HEK293 (cell line): ENCODE data around the gene FAM181A.

Source experiments
- CTCF ChIA-PET: fragments of 350-600 bp; formaldehyde crosslinking; extraction: SDS; loops from one replicate; lab custom pipeline; 2021; ENCODE audit warnings: antibody characterized with exemption; lab: Yijun Ruan, JAX
- POLR2A ChIA-PET: fragments of 300-600 bp; formaldehyde crosslinking; extraction: SDS; loops from one replicate; lab custom pipeline; 2020; ENCODE audit warnings: antibody characterized with exemption, inconsistent platforms; lab: Yijun Ruan, JAX
- H3K27ac ChIP-seq: fragments of 200-500 bp; sonication (Bioruptor generic); 2 replicates; pipeline ENCODE4 v1.5.1; 2014; ENCODE audit warnings: low read depth, low read length, control low read depth, inconsistent platforms; ENCODE audit errors: extremely low read depth
- H3K36me3 ChIP-seq, 2 experiments: fragments of 200-500 bp in 1 of 2; sonication (Bioruptor generic) in 1 of 2; 1 replicate in 1 of 2; 2 replicates in 1 of 2; pipeline ENCODE4 v1.5.1; 2014 to 2017; ENCODE audit warnings: inconsistent platforms in 2 of 2, low read length in 2 of 2; ENCODE audit not compliant: control insufficient read depth in 2 of 2, insufficient read depth in 1 of 2
- H3K4me1 ChIP-seq: fragments of 200-500 bp; sonication (Bioruptor generic); 2 replicates; pipeline ENCODE4 v1.5.1; 2014; ENCODE audit warnings: mild to moderate bottlenecking, low read length, inconsistent platforms; ENCODE audit not compliant: control insufficient read depth, insufficient read depth
- H3K4me3 ChIP-seq: 2 replicates; pipeline ENCODE4 v1.5.1; 2011; ENCODE audit warnings: low read depth, mild to moderate bottlenecking, control low read depth, low read length, moderate library complexity
- H3K9me3 ChIP-seq: fragments of 200-500 bp; sonication (Bioruptor generic); 2 replicates; pipeline ENCODE4 v1.5.1; 2014; ENCODE audit warnings: low read depth, low read length, inconsistent platforms; ENCODE audit not compliant: control insufficient read depth, insufficient read depth
- IKZF3 ChIP-seq: fragments of 450-650 bp; IDR thresholded peaks from 2 replicates; pipeline ENCODE4 v1.5.0; 2018; ENCODE audit warnings: missing biosample characterization, mild to moderate bottlenecking, missing genetic modification characterization, moderate library complexity
- OVOL3 ChIP-seq: fragments of 450-650 bp; formaldehyde crosslinking; IDR thresholded peaks from 2 replicates; pipeline ENCODE4 v1.5.1; 2016; ENCODE audit warnings: missing biosample characterization, missing genetic modification characterization
- SCRT1 ChIP-seq: fragments of 450-650 bp; formaldehyde crosslinking; IDR thresholded peaks from 2 replicates; pipeline ENCODE4 v1.5.1; 2016; ENCODE audit warnings: missing biosample characterization, missing genetic modification characterization, borderline replicate concordance
- SCRT2 ChIP-seq: fragments of 450-650 bp; formaldehyde crosslinking; IDR thresholded peaks from 2 replicates; pipeline ENCODE4 v1.5.1; 2016; ENCODE audit warnings: missing biosample characterization, missing genetic modification characterization
- SETDB1 ChIP-seq: IDR thresholded peaks from one replicate; pipeline ENCODE4 v1.6.1; 2017; ENCODE audit warnings: mild to moderate bottlenecking, low read length, moderate library complexity, mixed read lengths; ENCODE audit not compliant: insufficient read length
- ZBTB48 ChIP-seq: fragments of 450-650 bp; formaldehyde crosslinking; IDR thresholded peaks from 2 replicates; pipeline ENCODE4 v1.5.1; 2016; ENCODE audit warnings: missing biosample characterization, missing genetic modification characterization
- ZEB2 ChIP-seq: fragments of 450-650 bp; formaldehyde crosslinking; IDR thresholded peaks from 2 replicates; pipeline ENCODE4 v1.5.1; 2016; ENCODE audit warnings: missing biosample characterization, missing genetic modification characterization
- ZNF169 ChIP-seq: fragments of 450-650 bp; formaldehyde crosslinking; IDR thresholded peaks from 2 replicates; pipeline ENCODE4 v1.5.1; 2016; ENCODE audit warnings: missing biosample characterization, missing genetic modification characterization
- ZNF23 ChIP-seq: fragments of 450-650 bp; formaldehyde crosslinking; IDR thresholded peaks from 2 replicates; pipeline ENCODE4 v1.5.1; 2016; ENCODE audit warnings: missing biosample characterization, missing genetic modification characterization, borderline replicate concordance
- ZNF335 ChIP-seq: fragments of 450-650 bp; formaldehyde crosslinking; conservative IDR thresholded peaks from 2 replicates; pipeline ENCODE4 v1.5.1; 2016; ENCODE audit warnings: missing biosample characterization, missing genetic modification characterization
- ZNF341 ChIP-seq: fragments of 450-650 bp; formaldehyde crosslinking; IDR thresholded peaks from 2 replicates; pipeline ENCODE4; 2016; ENCODE audit warnings: low read depth, missing biosample characterization, missing genetic modification characterization
- ZNF404 ChIP-seq: fragments of 450-650 bp; formaldehyde crosslinking; IDR thresholded peaks from 2 replicates; pipeline ENCODE4 v1.5.1; 2017; ENCODE audit warnings: missing biosample characterization, missing genetic modification characterization
- ZNF423 ChIP-seq: fragments of 450-650 bp; formaldehyde crosslinking; IDR thresholded peaks from 2 replicates; pipeline ENCODE4 v1.5.1; 2016; ENCODE audit warnings: missing biosample characterization, missing genetic modification characterization
- ZNF473 ChIP-seq: fragments of 450-650 bp; formaldehyde crosslinking; IDR thresholded peaks from 2 replicates; pipeline ENCODE4 v1.5.1; 2017; ENCODE audit warnings: missing biosample characterization, missing genetic modification characterization
- ZNF48 ChIP-seq: fragments of 450-650 bp; formaldehyde crosslinking; IDR thresholded peaks from 2 replicates; pipeline ENCODE4 v1.5.1; 2016; ENCODE audit warnings: missing biosample characterization, missing genetic modification characterization
- ZNF501 ChIP-seq: fragments of 450-650 bp; formaldehyde crosslinking; IDR thresholded peaks from 2 replicates; pipeline ENCODE4 v1.5.1; 2016; ENCODE audit warnings: missing biosample characterization, missing genetic modification characterization
- ZNF521 ChIP-seq: fragments of 450-650 bp; formaldehyde crosslinking; IDR thresholded peaks from 2 replicates; pipeline ENCODE4 v1.5.1; 2017; ENCODE audit warnings: missing biosample characterization, mild to moderate bottlenecking, missing genetic modification characterization
- ZNF548 ChIP-seq: fragments of 450-650 bp; formaldehyde crosslinking; IDR thresholded peaks from 2 replicates; pipeline ENCODE4 v1.5.1; 2016; ENCODE audit warnings: missing biosample characterization, missing genetic modification characterization
- ZNF600 ChIP-seq: fragments of 450-650 bp; formaldehyde crosslinking; IDR thresholded peaks from 2 replicates; pipeline ENCODE4 v1.5.1; 2016; ENCODE audit warnings: missing biosample characterization, missing genetic modification characterization
- ZNF623 ChIP-seq: fragments of 450-650 bp; formaldehyde crosslinking; IDR thresholded peaks from 2 replicates; pipeline ENCODE4 v1.5.1; 2016; ENCODE audit warnings: missing biosample characterization, missing genetic modification characterization
- ZNF658 ChIP-seq: fragments of 450-650 bp; formaldehyde crosslinking; IDR thresholded peaks from 2 replicates; pipeline ENCODE4; 2016; ENCODE audit warnings: missing biosample characterization, missing genetic modification characterization
- ZNF701 ChIP-seq: fragments of 450-650 bp; formaldehyde crosslinking; IDR thresholded peaks from 2 replicates; pipeline ENCODE4 v1.5.1; 2016; ENCODE audit warnings: missing biosample characterization, missing genetic modification characterization
- ZNF791 ChIP-seq: fragments of 450-650 bp; formaldehyde crosslinking; IDR thresholded peaks from 2 replicates; pipeline ENCODE4 v1.5.1; 2016; ENCODE audit warnings: missing biosample characterization, missing genetic modification characterization
- ZNF837 ChIP-seq: fragments of 450-650 bp; formaldehyde crosslinking; IDR thresholded peaks from 2 replicates; pipeline ENCODE4 v1.5.1; 2016; ENCODE audit warnings: missing biosample characterization, missing genetic modification characterization
- TF ChIP-seq, protein P1 (sequence below): fragments of 450-650 bp; formaldehyde crosslinking; IDR thresholded peaks from 2 replicates; pipeline ENCODE4 v1.5.1; 2016; ENCODE audit warnings: missing biosample characterization, missing genetic modification characterization
- TF ChIP-seq, protein P2 (sequence below): fragments of 450-650 bp; formaldehyde crosslinking; IDR thresholded peaks from 2 replicates; pipeline ENCODE4 v1.5.1; 2017; ENCODE audit warnings: missing biosample characterization, missing genetic modification characterization
- TF ChIP-seq, protein P3 (sequence below): fragments of 450-650 bp; formaldehyde crosslinking; IDR thresholded peaks from 2 replicates; pipeline ENCODE4 v1.5.1; 2016; ENCODE audit warnings: missing biosample characterization, missing genetic modification characterization

Gene FAM181A

DNA sequence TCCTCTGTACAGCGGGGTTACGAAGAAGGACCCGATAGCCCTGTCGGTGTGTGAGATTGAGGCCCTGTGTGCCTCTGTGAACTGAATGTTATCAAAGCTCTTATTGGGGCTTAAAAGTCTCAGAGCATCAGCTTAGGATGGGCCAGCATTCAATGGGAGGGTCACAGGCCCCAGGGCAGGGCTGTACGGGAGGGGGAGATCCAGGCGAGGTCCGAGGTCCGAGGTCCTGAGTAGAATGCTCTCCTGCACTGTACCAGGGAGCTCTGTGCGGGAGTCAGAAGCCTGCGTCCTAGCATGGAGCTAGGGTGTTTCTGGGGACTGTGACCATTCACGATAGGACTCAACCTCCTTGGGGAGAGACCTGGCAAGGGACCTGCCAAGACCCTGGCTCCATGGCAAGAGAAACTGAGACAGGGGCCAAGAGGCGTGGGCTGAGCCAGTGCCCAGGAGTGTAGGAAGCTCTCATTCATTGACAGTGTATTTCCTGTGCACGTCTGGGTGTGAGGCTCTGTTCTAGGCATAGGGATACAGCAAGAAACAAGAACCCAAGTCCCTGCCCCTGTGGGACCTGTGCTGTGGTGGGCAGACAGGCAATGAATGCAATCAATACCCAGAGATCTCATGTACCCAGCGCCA is 12.0 kb upstream of the FAM181A start:
- ChIA-PET POLR2A (no interaction called here), CTCF (interaction anchor here (0.5 to 1.2 kb wide), 2 partner anchors 12 to 221 kb away, joined by 3 read pairs; no protein-coding TSS in a partner anchor)
- H3K4me3 ChIP-seq = no peak overlapping the region
- H3K9me3 ChIP-seq = no peaks in the 10 kb centered on the region
- H3K4me1 ChIP-seq = no peaks in the 10 kb centered on the region
- TF ChIP-seq ZNF521 (tag by site-specific recombination) (no peak), ZNF23 (no peak), ZNF341 (tag by site-specific recombination) (no peak), SCRT1 (tag by site-specific recombination) (no peak), ZEB2 (tag by site-specific recombination) (no peak), ZNF501 (tag by site-specific recombination) (no peak), ZBTB48 (tag by site-specific recombination) (no peak), ZNF423 (tag by site-specific recombination) (no peak)
- no peaks in the 10 kb centered on the region for H3K36me3 ChIP-seq
- no peak overlapping the region for H3K27ac ChIP-seq

GRCh38 chr14:93915800-93916199 is 11.3 kb upstream of the FAM181A start:
- no peaks in the 10 kb centered on the region for H3K9me3 ChIP-seq
- no peaks in the 10 kb centered on the region for H3K36me3 ChIP-seq
- POLR2A ChIA-PET = no interaction called here
- H3K4me1 ChIP-seq = no peaks in the 10 kb centered on the region
- no peak for TF ChIP-seq ZNF48 (tag by site-specific recombination)
- no peak for TF ChIP-seq OVOL3 (tag by site-specific recombination)
- TF ChIP-seq ZNF623 = peak; percentile 20; the same call in 1 of the 2 replicates
- TF ChIP-seq, all 188 proteins: peak for 1
- CTCF ChIA-PET = interaction anchor here (0.5 to 1.2 kb wide), 2 partner anchors 12 to 221 kb away, joined by 3 read pairs; no protein-coding TSS in a partner anchor
- no peak overlapping the region for H3K4me3 ChIP-seq
- no peak overlapping the region for H3K27ac ChIP-seq

- POLR2A ChIA-PET = no interaction called here
- Histone ChIP-seq H3K4me1 (no peaks in the 10 kb centered on the region), H3K9me3 (no peaks in the 10 kb centered on the region), H3K27ac (no peak overlapping the region), H3K4me3 (no peak overlapping the region), H3K36me3 (no peaks in the 10 kb centered on the region)
- no peak for TF ChIP-seq ZNF837 (tag by site-specific recombination)
- TF ChIP-seq SCRT2 (tag by site-specific recombination) = no peak
- TF ChIP-seq SETDB1 = no peak
- no peak for TF ChIP-seq ZNF658 (tag by site-specific recombination)
- TF ChIP-seq ZNF335 = no peak
- TF ChIP-seq, protein P1, sequence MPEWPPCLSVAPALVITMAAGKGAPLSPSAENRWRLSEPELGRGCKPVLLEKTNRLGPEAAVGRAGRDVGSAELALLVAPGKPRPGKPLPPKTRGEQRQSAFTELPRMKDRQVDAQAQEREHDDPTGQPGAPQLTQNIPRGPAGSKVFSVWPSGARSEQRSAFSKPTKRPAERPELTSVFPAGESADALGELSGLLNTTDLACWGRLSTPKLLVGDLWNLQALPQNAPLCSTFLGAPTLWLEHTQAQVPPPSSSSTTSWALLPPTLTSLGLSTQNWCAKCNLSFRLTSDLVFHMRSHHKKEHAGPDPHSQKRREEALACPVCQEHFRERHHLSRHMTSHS (tag by site-specific recombination) = no peak
- no peak for TF ChIP-seq ZNF600
- TF ChIP-seq ZNF169 = no peak
- CTCF ChIA-PET = no interaction called here
Measured at GRCh38 chr14:93916498-93916897, 10.6 kb upstream of the FAM181A start.

- ChIA-PET POLR2A (no interaction called here), CTCF (interaction anchor here (1.2 kb wide), 1 partner anchor 10 kb away, joined by 3 read pairs; no protein-coding TSS in a partner anchor)
- no peaks in the 10 kb centered on the region for H3K36me3 ChIP-seq
- no peak for TF ChIP-seq ZBTB48 (tag by site-specific recombination)
- TF ChIP-seq ZNF701 = no peak
- TF ChIP-seq, protein P2, sequence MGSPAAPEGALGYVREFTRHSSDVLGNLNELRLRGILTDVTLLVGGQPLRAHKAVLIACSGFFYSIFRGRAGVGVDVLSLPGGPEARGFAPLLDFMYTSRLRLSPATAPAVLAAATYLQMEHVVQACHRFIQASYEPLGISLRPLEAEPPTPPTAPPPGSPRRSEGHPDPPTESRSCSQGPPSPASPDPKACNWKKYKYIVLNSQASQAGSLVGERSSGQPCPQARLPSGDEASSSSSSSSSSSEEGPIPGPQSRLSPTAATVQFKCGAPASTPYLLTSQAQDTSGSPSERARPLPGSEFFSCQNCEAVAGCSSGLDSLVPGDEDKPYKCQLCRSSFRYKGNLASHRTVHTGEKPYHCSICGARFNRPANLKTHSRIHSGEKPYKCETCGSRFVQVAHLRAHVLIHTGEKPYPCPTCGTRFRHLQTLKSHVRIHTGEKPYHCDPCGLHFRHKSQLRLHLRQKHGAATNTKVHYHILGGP = no peak
- no peak for TF ChIP-seq ZNF791 (tag by site-specific recombination)
- TF ChIP-seq ZNF548 = no peak
- TF ChIP-seq ZNF473 (tag by site-specific recombination) = no peak
- no peak for TF ChIP-seq IKZF3 (tag by site-specific recombination)
- TF ChIP-seq ZNF404 (tag by site-specific recombination) = no peak
- TF ChIP-seq, protein P3, sequence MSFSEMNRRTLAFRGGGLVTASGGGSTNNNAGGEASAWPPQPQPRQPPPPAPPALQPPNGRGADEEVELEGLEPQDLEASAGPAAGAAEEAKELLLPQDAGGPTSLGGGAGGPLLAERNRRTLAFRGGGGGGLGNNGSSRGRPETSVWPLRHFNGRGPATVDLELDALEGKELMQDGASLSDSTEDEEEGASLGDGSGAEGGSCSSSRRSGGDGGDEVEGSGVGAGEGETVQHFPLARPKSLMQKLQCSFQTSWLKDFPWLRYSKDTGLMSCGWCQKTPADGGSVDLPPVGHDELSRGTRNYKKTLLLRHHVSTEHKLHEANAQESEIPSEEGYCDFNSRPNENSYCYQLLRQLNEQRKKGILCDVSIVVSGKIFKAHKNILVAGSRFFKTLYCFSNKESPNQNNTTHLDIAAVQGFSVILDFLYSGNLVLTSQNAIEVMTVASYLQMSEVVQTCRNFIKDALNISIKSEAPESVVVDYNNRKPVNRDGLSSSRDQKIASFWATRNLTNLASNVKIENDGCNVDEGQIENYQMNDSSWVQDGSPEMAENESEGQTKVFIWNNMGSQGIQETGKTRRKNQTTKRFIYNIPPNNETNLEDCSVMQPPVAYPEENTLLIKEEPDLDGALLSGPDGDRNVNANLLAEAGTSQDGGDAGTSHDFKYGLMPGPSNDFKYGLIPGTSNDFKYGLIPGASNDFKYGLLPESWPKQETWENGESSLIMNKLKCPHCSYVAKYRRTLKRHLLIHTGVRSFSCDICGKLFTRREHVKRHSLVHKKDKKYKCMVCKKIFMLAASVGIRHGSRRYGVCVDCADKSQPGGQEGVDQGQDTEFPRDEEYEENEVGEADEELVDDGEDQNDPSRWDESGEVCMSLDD = no peak
Measured at GRCh38 chr14:93917141-93917540, 10.0 kb upstream of the FAM181A start.

More at GRCh38 chr14:93917141-93917540, 10.0 kb upstream of the FAM181A start:
- Histone ChIP-seq H3K4me1 (no peaks in the 10 kb centered on the region), H3K9me3 (no peaks in the 10 kb centered on the region), H3K27ac (no peak overlapping the region), H3K4me3 (no peak overlapping the region)
